ENCODE results near the gene DRD1. TPM values are rescaled to one million over a fixed set of nuclear protein-coding genes. Genes with fewer than 3 reads are reported as not detected.

The DRD1 gene
- total RNA-seq, 4 donors from 2014 or later: 0.82 TPM; not detected in 3

- TF ChIP-seq CTCF (IDR thresholded peaks at IDR 0.05): no peak
- TF ChIP-seq POLR2A (IDR thresholded peaks at IDR 0.05): no peak
- no peaks in the 10 kb centered on the region for H3K4me1 ChIP-seq
- H3K27me3 ChIP-seq: no peaks in the 10 kb centered on the region
- no peak for DNase-seq
- H3K27ac ChIP-seq: no peak overlapping the region
- H3K4me3 ChIP-seq: no peak overlapping the region
- intact Hi-C loops (cut with DNase I; ENCODE audit: low total_unique reads): no loop called here
- no peaks in the 10 kb centered on the region for H3K9me3 ChIP-seq
- no peaks in the 10 kb centered on the region for H3K36me3 ChIP-seq
Measured at GRCh38 chr5:175483337-175483736, 39.4 kb upstream of the DRD1 start.

GRCh38 chr5:175479125-175479881 is 35.3 kb upstream of the DRD1 start:
- DNase-seq: no peak
- H3K27ac ChIP-seq: peak overlapping the region; percentile 51 to 72
- intact Hi-C loops (cut with DNase I; ENCODE audit: low total_unique reads): no loop called here

GRCh38 chr5:175478384-175479124 is 34.6 kb upstream of the DRD1 start, which contains the start of gene SFXN1:
TSS of gene SFXN1 (plus strand) at chr5:175478560. CDS start at chr5:175492104, 13,544 bp downstream.
- Histone ChIP-seq H3K36me3 (no peaks in the 10 kb centered on the region), H3K4me1 (no peaks in the 10 kb centered on the region), H3K9me3 (no peaks in the 10 kb centered on the region), H3K27me3 (no peaks in the 10 kb centered on the region), H3K4me3 (peak within 1 kb of the TSS; percentile 47 to 94), H3K27ac (peak within 1 kb of the TSS; percentile 51 to 72)
- intact Hi-C loops (cut with DNase I; ENCODE audit: low total_unique reads): no loop called here
- DNase-seq: peak; percentile 51 to 82
- TF ChIP-seq POLR2A (IDR thresholded peaks at IDR 0.05) (peak; percentile 34 to 53), CTCF (IDR thresholded peaks at IDR 0.05) (no peak)

More at GRCh38 chr5:175479125-175479881, 35.3 kb upstream of the DRD1 start:
- H3K36me3 ChIP-seq: no peaks in the 10 kb centered on the region
- H3K4me1 ChIP-seq: no peaks in the 10 kb centered on the region
- peak overlapping the region; percentile 47 to 94 for H3K4me3 ChIP-seq
- TF ChIP-seq POLR2A (IDR thresholded peaks at IDR 0.05) (no peak), CTCF (IDR thresholded peaks at IDR 0.05) (no peak)
- no peaks in the 10 kb centered on the region for H3K27me3 ChIP-seq
- H3K9me3 ChIP-seq: no peaks in the 10 kb centered on the region

- Histone ChIP-seq H3K27me3 (no peaks in the 10 kb centered on the region), H3K36me3 (no peaks in the 10 kb centered on the region), H3K4me1 (no peaks in the 10 kb centered on the region), H3K27ac (peak overlapping the region; percentile 51 to 72), H3K9me3 (no peaks in the 10 kb centered on the region), H3K4me3 (peak overlapping the region; percentile 47 to 94)
- intact Hi-C loops (cut with DNase I; ENCODE audit: low total_unique reads): no loop called here
- peak in 1 of 2 donors; percentile 23 for DNase-seq
- no peak for TF ChIP-seq CTCF (IDR thresholded peaks at IDR 0.05)
- TF ChIP-seq POLR2A (IDR thresholded peaks at IDR 0.05): no peak
Measured at GRCh38 chr5:175478008-175478383, 34.0 kb upstream of the DRD1 start.

GRCh38 chr5:175477440-175477839 is 33.5 kb upstream of the DRD1 start:
- H3K4me1 ChIP-seq: no peaks in the 10 kb centered on the region
- no peak for TF ChIP-seq POLR2A (IDR thresholded peaks at IDR 0.05)
- TF ChIP-seq CTCF (IDR thresholded peaks at IDR 0.05): no peak
- no peaks in the 10 kb centered on the region for H3K9me3 ChIP-seq
- no peak overlapping the region for H3K4me3 ChIP-seq
- H3K36me3 ChIP-seq: no peaks in the 10 kb centered on the region
- no peaks in the 10 kb centered on the region for H3K27me3 ChIP-seq
- intact Hi-C loops (cut with DNase I; ENCODE audit: low total_unique reads): no loop called here
- DNase-seq: no peak
- H3K27ac ChIP-seq: no peak overlapping the region

Data from uterus (tissue), 4 donors.